ENCODE measurements around the gene CKS1B.

DNA sequence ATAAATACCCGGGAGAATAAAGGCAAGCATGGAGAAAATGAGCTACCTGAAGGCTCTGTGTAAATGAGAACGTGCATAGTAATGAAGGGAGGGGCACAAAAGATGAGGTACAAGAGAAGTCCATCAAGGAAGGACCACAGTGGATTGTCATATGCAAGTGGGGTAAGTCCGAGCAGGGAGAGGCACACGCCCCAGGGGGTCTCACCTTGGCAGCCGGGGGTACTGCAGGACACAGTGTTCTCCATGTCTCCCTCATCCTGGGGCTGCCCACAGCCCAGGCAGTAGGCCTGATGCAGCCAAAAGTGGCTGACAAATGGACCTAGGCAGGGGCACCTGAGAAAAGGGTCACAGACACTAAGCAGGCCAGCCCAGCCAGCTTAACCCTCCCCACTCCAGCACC is 49.1 kb downstream of the CKS1B start:
- TF ChIP-seq CTCF (conservative IDR thresholded peaks at IDR 0.05 in 1 of 2, IDR thresholded peaks at IDR 0.05 in 1 of 2; ENCODE audit: extremely low read depth in 1 of 2, insufficient read depth in 1 of 2, low read depth in 1 of 2, low read length in 2 of 2) (no peak), EZH2 (IDR thresholded peaks at IDR 0.05; ENCODE audit: borderline replicate concordance, low read length) (no peak)

All from mammary epithelial cell (primary cell).